NT2/D1 (cell line): ENCODE data around the gene GIT1.

Source experiments
- SUZ12 ChIP-seq: IDR thresholded peaks from 2 replicates; pipeline ENCODE4 v1.6.1; 2011; ENCODE audit not compliant: insufficient read length, insufficient read depth; ENCODE audit errors: extremely low read depth
- YY1 ChIP-seq: IDR thresholded peaks from 2 replicates; pipeline ENCODE4 v1.6.1; 2011; ENCODE audit not compliant: insufficient read length, insufficient read depth
- ZNF274 ChIP-seq: IDR thresholded peaks from 2 replicates; pipeline ENCODE4 v1.6.1; 2011; ENCODE audit warnings: mild to moderate bottlenecking, low read depth, low read length

DNA sequence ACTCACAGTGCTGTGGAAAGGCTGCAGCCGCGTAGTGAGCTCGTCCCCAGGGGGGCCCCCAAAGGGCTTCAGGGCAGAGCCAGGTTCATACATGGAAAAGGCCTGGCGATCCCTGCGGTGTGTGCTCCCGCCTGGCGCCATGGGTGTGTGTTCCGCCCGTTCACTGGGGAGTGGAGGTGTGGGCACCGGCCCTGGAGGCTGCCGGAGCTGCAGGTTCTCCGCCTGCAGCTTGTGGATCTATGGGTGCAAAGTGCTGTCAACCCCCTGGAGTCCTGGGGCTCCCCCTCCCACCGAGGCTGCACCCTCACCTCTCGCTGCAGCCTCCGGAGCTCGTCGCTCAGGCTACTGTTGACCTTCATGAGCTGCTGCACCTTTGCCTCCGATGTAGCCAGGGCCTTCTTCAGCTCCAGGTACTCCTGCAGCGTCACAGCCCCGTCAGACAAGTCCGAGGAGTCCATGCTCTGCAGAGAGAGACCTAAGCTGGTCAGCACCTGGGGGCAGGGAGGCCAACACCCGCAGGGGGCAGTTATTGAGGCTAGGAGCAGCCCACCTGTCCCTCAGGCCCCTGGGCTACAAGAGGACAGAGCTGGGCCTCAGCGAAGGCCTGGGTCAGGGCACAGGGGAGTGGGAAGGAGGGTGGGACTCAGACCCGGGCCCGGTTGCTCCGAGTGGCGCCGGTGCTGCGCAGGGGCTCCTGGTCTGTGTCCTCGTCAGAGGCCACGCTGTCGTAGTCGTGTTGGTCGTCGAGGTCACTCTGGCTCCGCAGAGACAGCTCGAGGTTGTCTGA, 13.0 kb downstream of the GIT1 start:
- TF ChIP-seq SUZ12 (no peak), YY1 (no peak), ZNF274 (no peak)
